NCI-H774 (cell line): ENCODE data around the gene GON7.

ENCODE experiments used
- DNase-seq: peaks from one replicate; lab custom pipeline; 2025; lab: John Stamatoyannopoulos, UW

Gene GON7

DNA sequence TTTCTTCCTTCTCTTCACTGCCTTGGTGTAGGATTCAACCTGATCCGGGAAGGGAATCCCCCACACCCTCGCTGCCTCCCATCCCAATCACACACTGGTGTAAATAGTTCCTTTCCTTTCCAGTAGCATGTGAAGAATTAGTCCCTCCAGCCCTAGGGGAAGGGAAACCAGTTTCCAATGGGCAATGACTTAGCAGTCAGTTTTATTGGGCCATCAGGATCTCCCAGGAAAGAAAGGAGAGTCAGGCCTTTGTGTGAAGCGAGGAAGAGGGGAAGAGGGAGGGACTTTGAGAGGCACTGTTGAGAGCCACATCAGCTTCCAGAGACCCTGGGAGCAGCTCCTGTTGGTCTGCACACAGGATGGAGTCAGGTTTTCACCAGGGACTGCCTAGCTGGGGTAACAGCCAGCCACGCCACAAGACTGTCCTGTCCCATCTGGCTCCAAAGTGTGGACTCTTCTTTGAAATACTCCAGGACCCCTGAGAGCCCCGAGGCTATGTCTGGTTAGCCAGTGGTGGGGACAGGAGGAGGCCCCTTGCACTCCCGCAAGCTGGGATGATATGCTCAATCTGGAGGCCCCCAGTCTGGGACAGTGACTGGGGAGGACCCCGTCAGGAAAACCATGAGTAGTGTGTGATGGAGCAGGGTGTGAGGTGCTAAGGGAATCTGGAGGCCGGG, 50.0 kb downstream of the GON7 start:
- no peak for DNase-seq

DNA sequence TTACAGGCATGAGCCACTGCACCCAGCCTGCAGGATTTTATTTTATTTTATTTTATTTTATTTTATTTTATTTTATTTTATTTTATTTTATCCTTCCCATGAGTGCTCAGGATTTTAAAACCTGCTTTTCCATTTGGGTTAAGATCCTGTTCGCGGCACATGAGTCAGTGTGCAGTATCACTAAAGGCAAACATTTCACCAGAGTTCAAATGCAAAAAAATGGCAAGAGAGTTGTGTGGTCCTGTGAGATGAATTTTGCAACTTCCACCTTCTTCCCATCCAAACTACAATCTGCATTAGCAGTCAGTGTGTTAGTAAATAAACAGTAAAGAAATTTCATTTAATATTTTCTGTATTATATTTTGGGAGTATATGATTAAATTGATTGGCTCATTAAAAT, 51.2 kb downstream of the GON7 start:
- DNase-seq: no peak

DNA sequence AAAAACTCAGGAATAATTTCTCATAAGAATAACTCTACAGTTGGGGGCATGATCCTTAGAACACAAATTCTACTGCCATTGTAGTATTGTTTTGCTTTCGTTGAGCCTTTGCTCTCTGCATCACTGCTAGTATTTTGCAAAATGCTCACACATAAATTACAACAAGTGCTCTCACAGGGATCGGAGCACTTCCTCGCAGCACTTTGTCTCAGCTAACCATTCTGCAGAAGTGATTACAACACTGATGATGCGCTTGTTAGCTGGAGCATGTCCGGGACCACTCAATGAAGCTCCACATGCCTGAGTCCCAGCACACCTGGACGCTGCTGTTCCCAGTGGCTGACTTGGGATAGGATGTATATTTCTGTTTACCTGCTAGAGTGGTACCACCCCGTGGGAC, 53.7 kb downstream of the GON7 start:
- DNase-seq: no peak
